HepG2 (cell line): ENCODE results near the gene PTGIS. TPM values are rescaled to one million over a fixed set of nuclear protein-coding genes. Genes with fewer than 3 reads are reported as not detected.
A peak's percentile ranks its signal among the peaks of the same experiment; 100 is the strongest.

Experiments
- ATAC-seq: fragments of 200-7000 bp; cut with Tn5 transposase; 3 replicates; pipeline ENCODE4 v1.9.1; 2020; ENCODE audit warnings: mild to moderate bottlenecking, moderate library complexity
- BruUV-seq: library from RNA; stranded (reverse); fragments of 400-500 nt; replicated peaks from 2 replicates; lab custom pipeline; 2021; lab: Mats Ljungman, UMichigan
- CTCF ChIA-PET: fragments of 300-600 bp; formaldehyde crosslinking; extraction: SDS; loops from one replicate; lab custom pipeline; 2021; ENCODE audit warnings: low total read pairs, inconsistent platforms, low intra/inter-chr PET ratio; lab: Yijun Ruan, JAX
- POLR2A ChIA-PET: fragments of 350-600 bp; sonication (Branson Sonifier 250); formaldehyde crosslinking; loops from one replicate; lab custom pipeline; 2020; ENCODE audit warnings: antibody characterized with exemption, inconsistent platforms; lab: Yijun Ruan, JAX
- DNase-seq: peaks from one replicate; pipeline ENCODE4 v3.0.0-alpha.2; 2015; ENCODE audit warnings: low spot score
- FAIRE-seq: peaks from 3 replicates; lab custom pipeline; 2011; peaks lifted over from hg19 to GRCh38; lab: Jason Lieb, UNC
- H2AFZ ChIP-seq: one replicate; pipeline ENCODE4 v1.6.1; 2011; ENCODE audit warnings: low read length, inconsistent platforms
- H3K27ac ChIP-seq: fragments of 300-600 bp; 3 replicates; pipeline ENCODE4 v1.8.0; 2011; ENCODE audit warnings: mixed run types, mild to moderate bottlenecking, mixed read lengths, low read length, inconsistent platforms; ENCODE audit not compliant: insufficient read depth; ENCODE audit errors: extremely low read length
- H3K27me3 ChIP-seq, 2 experiments: fragments of 200-600 bp in 1 of 2; 2 replicates in 1 of 2; 3 replicates in 1 of 2; pipeline versions ENCODE4 v1.6.0 to v1.8.0; 2011; ENCODE audit warnings: low read length in 2 of 2, mild to moderate bottlenecking in 2 of 2, moderate library complexity in 2 of 2, inconsistent platforms in 1 of 2; ENCODE audit not compliant: insufficient read depth in 2 of 2, control insufficient read depth in 1 of 2
- H3K36me3 ChIP-seq, 2 experiments: fragments of 200-600 bp in 1 of 2; replicated peaks in 1 of 2; 2 replicates in 1 of 2; 3 replicates in 1 of 2; pipeline versions ENCODE4 v1.5.1 to v1.8.0; 2011; ENCODE audit warnings: low read length in 2 of 2, inconsistent platforms in 1 of 2; ENCODE audit not compliant: insufficient read depth in 2 of 2, control insufficient read depth in 1 of 2
- H3K4me1 ChIP-seq: 2 replicates; pipeline ENCODE4 v1.5.1; 2012; ENCODE audit warnings: low read length, inconsistent platforms; ENCODE audit not compliant: insufficient read depth
- H3K4me2 ChIP-seq: 2 replicates; pipeline ENCODE4 v1.6.0; 2011; ENCODE audit warnings: low read depth, low read length, inconsistent platforms
- H3K4me3 ChIP-seq, 3 experiments: fragments of 200-600 bp in 1 of 3; sonication (generic), shearing (Covaris generic) in 1 of 3; replicated peaks in 1 of 3; 2 replicates each; pipeline ENCODE4 v1.5.1; 2011 to 2016; ENCODE audit warnings: low read length in 3 of 3, inconsistent platforms in 2 of 3, low read depth in 2 of 3, mild to moderate bottlenecking in 2 of 3, control low read depth in 1 of 3, mixed read lengths in 1 of 3; ENCODE audit not compliant: insufficient read depth in 1 of 3
- H3K79me2 ChIP-seq: one replicate; pipeline ENCODE4 v1.6.1; 2011; ENCODE audit warnings: low read length, inconsistent platforms; ENCODE audit not compliant: insufficient read depth
- H3K9ac ChIP-seq: 2 replicates; pipeline ENCODE4 v1.6.0; 2011; ENCODE audit warnings: mild to moderate bottlenecking, low read depth, low read length, inconsistent platforms; ENCODE audit not compliant: insufficient read depth
- H3K9me3 ChIP-seq: 2 replicates; pipeline ENCODE4 v1.5.1; 2012; ENCODE audit warnings: mild to moderate bottlenecking, low read length
- H4K20me1 ChIP-seq: 2 replicates; pipeline ENCODE4 v1.6.0; 2011; ENCODE audit warnings: inconsistent platforms, mild to moderate bottlenecking, low read length, moderate library complexity; ENCODE audit not compliant: insufficient read depth
- CENPT ChIP-seq: sonication (generic); formaldehyde crosslinking; IDR thresholded peaks from 2 replicates; pipeline ENCODE4 v1.8.0; 2022; ENCODE audit warnings: low read depth, mild to moderate bottlenecking, moderate library complexity, missing genetic modification reagents
- DPF2 ChIP-seq: sonication (generic); formaldehyde crosslinking; IDR thresholded peaks from 2 replicates; pipeline ENCODE4 v1.4.0; 2020; ENCODE audit warnings: mild to moderate bottlenecking, low read depth, missing genetic modification reagents, borderline replicate concordance
- FOXA1 ChIP-seq, 2 experiments: fragments of 450-650 bp in 1 of 2; sonication (generic) in 1 of 2; formaldehyde crosslinking in 1 of 2; IDR thresholded peaks; 2 replicates each; pipeline versions ENCODE4 v1.4.0 to v1.6.1; 2016 to 2020; ENCODE audit warnings: missing genetic modification reagents in 1 of 2
- MED1 ChIP-seq: sonication (generic); formaldehyde crosslinking; IDR thresholded peaks from 2 replicates; pipeline ENCODE4 v1.4.0; 2020; ENCODE audit warnings: missing genetic modification reagents
- PPARG ChIP-seq: conservative IDR thresholded peaks from 2 replicates; pipeline ENCODE4 v1.6.1; 2016; ENCODE audit warnings: missing biosample characterization, missing genetic modification reagents
- RXRB ChIP-seq: IDR thresholded peaks from 2 replicates; pipeline ENCODE4 v1.6.1; 2016; ENCODE audit warnings: borderline replicate concordance, missing genetic modification reagents, missing compliant biosample characterization
- THAP11 ChIP-seq: IDR thresholded peaks from 2 replicates; pipeline ENCODE4 v1.6.1; 2016; ENCODE audit warnings: missing biosample characterization, missing genetic modification reagents
- TP53 ChIP-seq: sonication (generic); formaldehyde crosslinking; conservative IDR thresholded peaks from 2 replicates; pipeline ENCODE4 v1.4.0; 2020; ENCODE audit warnings: missing genetic modification reagents
- ZBTB1 ChIP-seq: sonication (generic); formaldehyde crosslinking; IDR thresholded peaks from 2 replicates; pipeline ENCODE4 v1.4.0; 2020; ENCODE audit warnings: missing genetic modification reagents, borderline replicate concordance
- ZNF180 ChIP-seq: sonication (generic); formaldehyde crosslinking; IDR thresholded peaks from 2 replicates; pipeline ENCODE4 v1.4.0; 2020; ENCODE audit warnings: low read depth, missing genetic modification reagents, borderline replicate concordance
- ZNF207 ChIP-seq: fragments of 450-650 bp; IDR thresholded peaks from 2 replicates; pipeline ENCODE4 v1.6.1; 2016; ENCODE audit warnings: antibody characterized with exemption, borderline replicate concordance
- ZNF446 ChIP-seq: sonication (generic); formaldehyde crosslinking; IDR thresholded peaks from 2 replicates; pipeline ENCODE4 v1.5.0; 2020; ENCODE audit warnings: mild to moderate bottlenecking, missing genetic modification reagents
- ZNF552 ChIP-seq: sonication (generic); formaldehyde crosslinking; IDR thresholded peaks from 2 replicates; pipeline ENCODE4 v1.9.0; 2022; ENCODE audit warnings: missing genetic modification reagents, mild to moderate bottlenecking, borderline replicate concordance
- ZNF570 ChIP-seq: sonication (generic); formaldehyde crosslinking; IDR thresholded peaks from 2 replicates; pipeline ENCODE4 v1.4.0; 2020; ENCODE audit warnings: mild to moderate bottlenecking, missing genetic modification reagents, borderline replicate concordance
- WGBS: methylation state at CpG from one replicate; pipeline ENCODE4 v1.1.6; 2017; ENCODE audit warnings: low lambda C conversion rate; 5-methylcytosine and 5-hydroxymethylcytosine counted together
- in situ Hi-C: cut with HindIII; loops from 2 replicates; pipeline ENCODE4 v1.10.0; 2017; ENCODE audit warnings: low pct_unique_long_range_greater_than_20kb; ENCODE audit not compliant: extremely low pct_ligation_motif_present
- intact Hi-C: fragments of 100-400 bp; cut with micrococcal nuclease; formaldehyde crosslinking; loops from one replicate; pipeline ENCODE4 v1.10.0; 2022; ENCODE audit not compliant: unreplicated experiment
- polyA plus RNA-seq, 8 experiments: library from polyadenylated mRNA; depleted of rRNA in 3 of 8; stranded (reverse) in 7 of 8; unstranded in 1 of 8; fragments of >200 nt; fragmentation: Illumina TruSeq in 4 of 8; extraction: Trizol in 4 of 8; gene quantifications; 2 replicates each; pipeline versions ENCODE4 v1.2.1 to v1.2.3, GENCODE V29; 2011 to 2016; ENCODE audit warnings: low read depth in 4 of 8, missing spikeins in 1 of 8, mixed read lengths in 1 of 8; ENCODE audit not compliant: insufficient read depth in 1 of 8
- total RNA-seq, 5 experiments: library from RNA; depleted of rRNA; stranded (reverse); fragments of >200 nt; fragmentation: Illumina TruSeq; extraction: Trizol; gene quantifications; 2 replicates each; pipeline ENCODE4 v1.2.3, GENCODE V29; 2016; ENCODE audit warnings: low read depth in 1 of 5
- TF ChIP-seq, protein P1 (sequence below): fragments of 450-650 bp; IDR thresholded peaks from 2 replicates; pipeline ENCODE4 v1.6.1; 2016
- TF ChIP-seq, protein P2 (sequence below): sonication (generic); formaldehyde crosslinking; IDR thresholded peaks from 2 replicates; pipeline ENCODE4 v1.8.0; 2022; ENCODE audit warnings: missing genetic modification reagents, low read depth, mild to moderate bottlenecking, borderline replicate concordance
- TF ChIP-seq, protein P3 (sequence below): sonication (generic); formaldehyde crosslinking; conservative IDR thresholded peaks from 2 replicates; pipeline ENCODE4 v1.8.0; 2022; ENCODE audit warnings: mild to moderate bottlenecking, moderate library complexity, missing genetic modification reagents

The PTGIS gene
- total and polyA plus RNA-seq, 2 of the 13 experiments (the other 11 are each of a cell fraction or from before 2014, with no cell fraction given): not detected

DNA sequence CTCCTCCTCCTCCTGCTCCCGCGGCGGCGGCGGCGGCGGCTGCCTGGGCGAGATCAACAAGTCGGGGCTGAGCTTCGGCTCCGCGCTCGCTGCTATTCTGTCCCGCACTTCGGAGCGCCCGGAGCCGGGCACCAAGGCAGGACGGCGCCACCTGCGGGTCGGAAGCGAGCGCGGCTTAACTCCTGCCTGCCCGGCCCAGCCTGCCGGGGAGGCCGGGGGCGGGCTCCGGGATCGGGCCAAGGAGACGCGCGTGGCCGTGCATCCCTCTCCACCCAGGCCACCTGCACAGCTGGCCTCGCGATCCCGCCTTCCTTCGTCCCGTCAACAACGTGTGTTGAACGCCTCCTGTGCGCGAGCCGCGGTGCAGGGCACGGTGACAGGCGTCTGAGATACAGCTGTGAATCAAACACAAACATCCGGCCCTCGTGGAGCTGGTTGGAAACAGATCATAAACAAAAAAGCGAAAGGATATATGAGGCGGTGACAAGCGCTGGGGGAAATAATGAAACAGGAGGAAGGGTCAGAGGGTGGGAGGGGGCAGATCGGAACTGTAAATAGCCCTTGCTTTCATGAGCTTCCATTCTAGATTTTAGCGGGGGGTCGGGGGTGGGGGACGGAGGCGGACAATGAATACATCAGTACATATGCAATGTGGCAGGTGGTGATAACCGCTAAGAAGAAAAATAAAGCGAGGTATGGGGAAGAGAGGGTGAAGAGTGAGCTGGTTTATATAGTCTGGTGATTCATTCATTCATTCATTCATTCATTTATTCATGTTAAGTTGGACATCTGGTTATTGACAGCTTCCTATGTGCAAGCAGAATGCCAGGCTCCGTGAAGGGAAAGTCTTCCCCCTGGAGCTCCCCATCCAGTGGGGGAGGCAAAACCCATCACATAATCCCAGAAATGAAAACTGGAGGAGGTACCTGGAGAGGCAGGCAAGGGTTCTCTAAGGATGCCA lies 83.5 kb downstream of the PTGIS start:
- Histone ChIP-seq H3K27me3 (peaks cover 4 to 36% of the 10 kb centered on the region in 2 experiments; a peak in 3 of 5 replicates), H2AFZ (no peak overlapping the region), H3K9ac (no peak overlapping the region), H3K4me2 (peak overlapping the region; percentile 87), H4K20me1 (peaks cover 20% of the 10 kb centered on the region; the same call in 1 of the 2 replicates), H3K4me3 (peak overlapping the region; percentile 41 to 70 (median 48); a peak in 5 of 6 replicates), H3K27ac (no peak overlapping the region), H3K4me1 (peaks cover 18% of the 10 kb centered on the region), H3K36me3 (no peaks in the 10 kb centered on the region), H3K9me3 (no peaks in the 10 kb centered on the region), H3K79me2 (no peaks in the 10 kb centered on the region)
- intact Hi-C loops: loop anchor here (1.0 to 5.0 kb wide), 4 partner anchors 24 to 150 kb away; no protein-coding TSS in a partner anchor
- peak; percentile 91 for ATAC-seq
- 4% methylated on average over 50 of the region's 61 CpGs for WGBS
- FAIRE-seq: no peak
- POLR2A ChIA-PET: no interaction called here
- in situ Hi-C loops: loop anchor here (5.0 kb wide), 2 partner anchors 97 to 152 kb away; no protein-coding TSS in a partner anchor
- peak; percentile 68 for DNase-seq
- CTCF ChIA-PET: interaction anchor here (1.1 to 9.6 kb wide), 7 partner anchors 24 to 157 kb away, joined by 3 to 159 read pairs (median 6); no protein-coding TSS in a partner anchor
- BruUV-seq: no TSS peak
- TF ChIP-seq PPARG (CRISPR knock-in tag) (no peak), TP53 (CRISPR knock-in tag) (no peak), DPF2 (CRISPR knock-in tag) (no peak), ZNF207 (no peak), ZNF446 (no peak), CENPT (CRISPR knock-in tag) (no peak), ZNF180 (CRISPR knock-in tag) (no peak), RXRB (CRISPR knock-in tag) (peak; percentile 43; the same call in 1 of the 2 replicates), ZBTB1 (CRISPR knock-in tag) (no peak), FOXA1 (IDR thresholded peaks at IDR 0.05) (no peak), FOXA1 (CRISPR knock-in tag; IDR thresholded peaks at IDR 0.05) (no peak; the same call in 1 of the 2 replicates), ZNF570 (CRISPR knock-in tag) (no peak), THAP11 (peak; percentile 73), MED1 (CRISPR knock-in tag) (peak; percentile 37; the same call in 1 of the 2 replicates), ZNF552 (CRISPR knock-in tag) (no peak)
- TF ChIP-seq, protein P1, sequence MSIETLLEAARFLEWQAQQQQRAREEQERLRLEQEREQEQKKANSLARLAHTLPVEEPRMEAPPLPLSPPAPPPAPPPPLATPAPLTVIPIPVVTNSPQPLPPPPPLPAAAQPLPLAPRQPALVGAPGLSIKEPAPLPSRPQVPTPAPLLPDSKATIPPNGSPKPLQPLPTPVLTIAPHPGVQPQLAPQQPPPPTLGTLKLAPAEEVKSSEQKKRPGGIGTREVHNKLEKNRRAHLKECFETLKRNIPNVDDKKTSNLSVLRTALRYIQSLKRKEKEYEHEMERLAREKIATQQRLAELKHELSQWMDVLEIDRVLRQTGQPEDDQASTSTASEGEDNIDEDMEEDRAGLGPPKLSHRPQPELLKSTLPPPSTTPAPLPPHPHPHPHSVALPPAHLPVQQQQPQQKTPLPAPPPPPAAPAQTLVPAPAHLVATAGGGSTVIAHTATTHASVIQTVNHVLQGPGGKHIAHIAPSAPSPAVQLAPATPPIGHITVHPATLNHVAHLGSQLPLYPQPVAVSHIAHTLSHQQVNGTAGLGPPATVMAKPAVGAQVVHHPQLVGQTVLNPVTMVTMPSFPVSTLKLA: no peak; the same call in 1 of the 2 replicates
- TF ChIP-seq, protein P2, sequence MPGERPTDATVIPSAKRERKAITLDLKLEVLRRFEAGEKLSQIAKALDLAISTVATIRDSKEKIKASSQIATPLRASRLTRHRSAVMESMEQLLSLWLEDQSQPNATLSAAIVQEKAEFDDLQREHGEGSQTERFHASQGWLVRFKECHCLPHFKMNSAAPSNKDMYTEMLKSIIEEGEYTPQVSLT (CRISPR knock-in tag): no peak
- TF ChIP-seq, protein P3, sequence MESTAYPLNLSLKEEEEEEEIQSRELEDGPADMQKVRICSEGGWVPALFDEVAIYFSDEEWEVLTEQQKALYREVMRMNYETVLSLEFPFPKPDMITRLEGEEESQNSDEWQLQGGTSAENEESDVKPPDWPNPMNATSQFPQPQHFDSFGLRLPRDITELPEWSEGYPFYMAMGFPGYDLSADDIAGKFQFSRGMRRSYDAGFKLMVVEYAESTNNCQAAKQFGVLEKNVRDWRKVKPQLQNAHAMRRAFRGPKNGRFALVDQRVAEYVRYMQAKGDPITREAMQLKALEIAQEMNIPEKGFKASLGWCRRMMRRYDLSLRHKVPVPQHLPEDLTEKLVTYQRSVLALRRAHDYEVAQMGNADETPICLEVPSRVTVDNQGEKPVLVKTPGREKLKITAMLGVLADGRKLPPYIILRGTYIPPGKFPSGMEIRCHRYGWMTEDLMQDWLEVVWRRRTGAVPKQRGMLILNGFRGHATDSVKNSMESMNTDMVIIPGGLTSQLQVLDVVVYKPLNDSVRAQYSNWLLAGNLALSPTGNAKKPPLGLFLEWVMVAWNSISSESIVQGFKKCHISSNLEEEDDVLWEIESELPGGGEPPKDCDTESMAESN: peak; percentile 47; the same call in 1 of the 2 replicates
